ENCODE measurements around the gene MTX1.

Gene MTX1

DNA sequence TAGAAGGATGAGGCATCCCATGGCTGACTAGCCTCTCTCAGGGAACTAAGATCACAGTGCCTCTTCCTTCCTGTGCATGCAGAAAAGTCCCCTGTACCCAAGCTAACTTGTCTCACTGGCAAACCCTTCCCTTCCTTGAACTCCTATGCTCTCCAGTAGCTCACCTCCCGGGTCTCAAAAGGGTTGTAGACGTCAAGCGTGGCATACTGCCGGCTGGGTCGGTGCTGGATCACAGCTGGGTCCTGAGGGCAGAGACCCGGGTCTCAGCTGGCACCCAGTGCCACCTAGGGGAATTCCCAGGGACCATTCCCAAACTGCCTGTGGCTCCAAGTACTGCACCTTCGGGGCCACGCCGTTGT, 53.0 kb downstream of the MTX1 start:
- DNase-seq (ENCODE audit: low read depth, low spot score) = no peak

DNA sequence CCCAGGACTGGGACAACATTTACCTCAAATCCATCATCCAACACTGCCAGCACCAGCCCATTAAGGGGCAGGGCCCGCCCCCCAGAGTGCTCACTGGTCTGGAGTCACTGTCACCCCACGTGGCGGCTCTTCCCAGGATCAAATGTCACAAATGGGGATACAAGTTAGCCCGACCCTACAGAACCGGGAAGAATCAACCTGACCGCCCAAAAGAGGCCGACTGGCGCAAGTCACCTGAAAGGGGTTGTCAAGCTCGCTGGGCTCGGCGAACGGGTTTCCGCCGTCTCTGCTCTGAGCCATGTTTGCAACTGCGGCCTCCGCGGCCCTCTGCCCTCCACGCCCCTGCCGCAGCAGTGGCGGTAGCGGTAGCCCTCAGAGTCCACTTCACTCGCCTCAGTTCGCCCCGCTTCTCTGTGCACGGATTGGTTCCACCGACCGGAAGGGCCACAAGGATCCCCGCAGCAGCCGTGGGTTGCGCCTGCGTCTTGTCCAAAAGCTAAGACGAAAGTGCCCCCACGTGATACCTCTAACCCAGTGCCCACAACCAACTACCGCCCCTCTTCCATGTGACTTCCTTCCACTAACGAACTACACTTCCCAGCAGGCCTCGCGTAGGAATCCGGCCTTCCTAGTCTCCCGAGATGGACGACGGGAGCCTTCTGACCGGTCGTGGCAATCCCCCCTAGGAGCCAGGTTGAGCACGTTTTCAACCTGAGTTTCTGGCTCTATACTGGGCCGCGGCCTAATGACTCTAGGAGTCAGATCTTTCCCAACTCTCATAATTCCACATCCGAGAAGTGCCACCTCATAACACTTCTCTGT, 53.6 kb downstream of the MTX1 start, which contains the start of gene SCAMP3:
Gene SCAMP3, minus strand, starts transcription at position 509 of the 822 bp plus-strand sequence. Its CDS starts 209 bp downstream, at position 300.
- DNase-seq (ENCODE audit: low read depth, low spot score) = peak; percentile 97

GRCh38 chr1:155263067-155263466, 54.6 kb downstream of the MTX1 start:
- no peak for DNase-seq (ENCODE audit: low read depth, low spot score)

Measured in smooth muscle cell of the brain vasculature (primary cell).